Thyroid gland (tissue), 4 donors: Measurements from ENCODE around the gene GBE1.

Experiments
- CTCF ChIP-seq, 6 experiments: fragments of 200-600 bp in 3 of 6; fragments of 450-650 bp in 3 of 6; sonication (generic) in 3 of 6; IDR thresholded peaks; one replicate each; pipeline ENCODE4 v1.5.1; 2016 to 2019; ENCODE audit warnings: antibody characterized with exemption in 6 of 6, mild to moderate bottlenecking in 2 of 6, inconsistent platforms in 1 of 6, moderate library complexity in 1 of 6
- POLR2A ChIP-seq, 2 donors: fragments of 450-650 bp; IDR thresholded peaks; one replicate each; pipeline ENCODE4 v1.6.1; 2017; ENCODE audit warnings: antibody characterized with exemption in 2 of 2, mild to moderate bottlenecking in 2 of 2, moderate library complexity in 1 of 2

GRCh38 chr3:81442758-81443456 lies 318.5 kb downstream of the GBE1 start:
- TF ChIP-seq CTCF (IDR thresholded peaks at IDR 0.05) (no peak), POLR2A (IDR thresholded peaks at IDR 0.05) (no peak)
